DND-41 (cell line): ENCODE data around the gene DSCAML1.

ENCODE experiments used
- EZH2 ChIP-seq: IDR thresholded peaks from 3 replicates; pipeline ENCODE4 v1.6.1; 2012; ENCODE audit warnings: borderline replicate concordance, low read depth, mild to moderate bottlenecking, moderate library complexity, low read length, inconsistent platforms; ENCODE audit not compliant: severe bottlenecking
- TF ChIP-seq, protein P1 (sequence below): IDR thresholded peaks from 2 replicates; pipeline ENCODE4 v1.5.1; 2012; ENCODE audit warnings: borderline replicate concordance, low read length, moderate library complexity, mild to moderate bottlenecking; ENCODE audit not compliant: poor library complexity, severe bottlenecking; ENCODE audit errors: extremely low read depth

DNA sequence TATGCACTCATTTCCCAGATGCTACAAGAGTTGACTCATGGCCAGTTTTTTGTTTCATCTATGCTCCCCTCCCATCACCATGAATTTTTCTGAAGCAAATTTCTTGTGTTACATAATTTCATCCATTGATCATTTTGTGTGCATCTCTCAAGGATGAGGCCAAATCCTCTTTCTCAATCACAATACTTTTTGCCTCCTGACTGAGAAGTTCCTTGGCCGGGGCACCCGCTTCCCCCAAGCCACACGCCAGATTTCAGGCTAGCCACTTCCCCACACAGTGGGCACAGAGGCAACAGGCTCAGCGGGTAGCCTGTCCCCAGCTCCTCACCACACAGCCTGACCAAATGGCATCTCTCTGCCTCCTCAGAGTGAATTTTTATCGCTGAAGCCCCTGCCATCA is 9.8 kb upstream of the DSCAML1 start:
- TF ChIP-seq, protein P1, sequence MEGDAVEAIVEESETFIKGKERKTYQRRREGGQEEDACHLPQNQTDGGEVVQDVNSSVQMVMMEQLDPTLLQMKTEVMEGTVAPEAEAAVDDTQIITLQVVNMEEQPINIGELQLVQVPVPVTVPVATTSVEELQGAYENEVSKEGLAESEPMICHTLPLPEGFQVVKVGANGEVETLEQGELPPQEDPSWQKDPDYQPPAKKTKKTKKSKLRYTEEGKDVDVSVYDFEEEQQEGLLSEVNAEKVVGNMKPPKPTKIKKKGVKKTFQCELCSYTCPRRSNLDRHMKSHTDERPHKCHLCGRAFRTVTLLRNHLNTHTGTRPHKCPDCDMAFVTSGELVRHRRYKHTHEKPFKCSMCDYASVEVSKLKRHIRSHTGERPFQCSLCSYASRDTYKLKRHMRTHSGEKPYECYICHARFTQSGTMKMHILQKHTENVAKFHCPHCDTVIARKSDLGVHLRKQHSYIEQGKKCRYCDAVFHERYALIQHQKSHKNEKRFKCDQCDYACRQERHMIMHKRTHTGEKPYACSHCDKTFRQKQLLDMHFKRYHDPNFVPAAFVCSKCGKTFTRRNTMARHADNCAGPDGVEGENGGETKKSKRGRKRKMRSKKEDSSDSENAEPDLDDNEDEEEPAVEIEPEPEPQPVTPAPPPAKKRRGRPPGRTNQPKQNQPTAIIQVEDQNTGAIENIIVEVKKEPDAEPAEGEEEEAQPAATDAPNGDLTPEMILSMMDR = no peak
- no peak for TF ChIP-seq EZH2
